ENCODE results near the gene CALR3.

Gene CALR3

DNA sequence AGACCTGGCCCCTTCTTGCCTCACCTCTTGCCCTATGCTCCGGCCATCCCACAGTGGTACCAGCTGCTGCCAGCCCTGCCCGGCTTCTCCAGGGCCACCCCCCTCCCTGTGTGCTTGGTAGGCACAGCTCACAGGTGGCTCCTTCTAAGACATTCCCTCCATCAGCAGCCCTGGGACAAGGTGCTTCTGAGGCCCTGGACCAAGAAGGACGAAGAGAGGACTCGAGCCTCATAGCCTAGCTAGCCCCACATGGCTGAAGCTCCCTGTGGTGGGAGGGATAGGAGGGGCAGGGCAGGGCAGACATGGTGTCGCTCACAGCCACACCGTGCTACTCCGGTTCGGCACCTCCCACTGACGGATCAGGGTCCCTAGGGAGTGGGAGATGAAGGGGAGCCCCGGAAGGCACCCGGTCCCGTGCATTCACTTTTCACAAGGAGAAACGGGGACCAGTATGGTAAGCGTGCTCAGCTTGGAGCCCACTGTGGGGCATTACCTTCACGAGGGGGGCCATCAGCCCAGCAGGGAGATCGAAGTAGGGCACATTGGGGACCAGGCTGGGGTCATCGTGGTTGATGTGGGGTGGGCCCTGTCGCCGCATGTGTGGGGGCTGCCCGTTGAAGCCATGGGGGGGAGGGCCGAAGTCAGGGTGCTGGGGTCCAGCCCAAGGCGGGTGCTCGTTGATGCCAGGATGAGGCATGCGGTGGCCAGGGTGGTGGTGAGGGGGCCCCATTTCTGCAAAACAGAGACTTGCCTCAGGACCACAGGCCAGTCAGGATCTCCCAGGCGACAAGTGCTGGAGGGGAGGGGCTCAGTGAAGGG, 26.8 kb upstream of the CALR3 start:
- no peak for DNase-seq (ENCODE audit: low read depth)
- no peak overlapping the region for H3K4me3 ChIP-seq (ENCODE audit: low read length)
- TF ChIP-seq, protein P1, sequence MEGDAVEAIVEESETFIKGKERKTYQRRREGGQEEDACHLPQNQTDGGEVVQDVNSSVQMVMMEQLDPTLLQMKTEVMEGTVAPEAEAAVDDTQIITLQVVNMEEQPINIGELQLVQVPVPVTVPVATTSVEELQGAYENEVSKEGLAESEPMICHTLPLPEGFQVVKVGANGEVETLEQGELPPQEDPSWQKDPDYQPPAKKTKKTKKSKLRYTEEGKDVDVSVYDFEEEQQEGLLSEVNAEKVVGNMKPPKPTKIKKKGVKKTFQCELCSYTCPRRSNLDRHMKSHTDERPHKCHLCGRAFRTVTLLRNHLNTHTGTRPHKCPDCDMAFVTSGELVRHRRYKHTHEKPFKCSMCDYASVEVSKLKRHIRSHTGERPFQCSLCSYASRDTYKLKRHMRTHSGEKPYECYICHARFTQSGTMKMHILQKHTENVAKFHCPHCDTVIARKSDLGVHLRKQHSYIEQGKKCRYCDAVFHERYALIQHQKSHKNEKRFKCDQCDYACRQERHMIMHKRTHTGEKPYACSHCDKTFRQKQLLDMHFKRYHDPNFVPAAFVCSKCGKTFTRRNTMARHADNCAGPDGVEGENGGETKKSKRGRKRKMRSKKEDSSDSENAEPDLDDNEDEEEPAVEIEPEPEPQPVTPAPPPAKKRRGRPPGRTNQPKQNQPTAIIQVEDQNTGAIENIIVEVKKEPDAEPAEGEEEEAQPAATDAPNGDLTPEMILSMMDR (conservative IDR thresholded peaks at IDR 0.05; ENCODE audit: low read depth, low read length): no peak

DNA sequence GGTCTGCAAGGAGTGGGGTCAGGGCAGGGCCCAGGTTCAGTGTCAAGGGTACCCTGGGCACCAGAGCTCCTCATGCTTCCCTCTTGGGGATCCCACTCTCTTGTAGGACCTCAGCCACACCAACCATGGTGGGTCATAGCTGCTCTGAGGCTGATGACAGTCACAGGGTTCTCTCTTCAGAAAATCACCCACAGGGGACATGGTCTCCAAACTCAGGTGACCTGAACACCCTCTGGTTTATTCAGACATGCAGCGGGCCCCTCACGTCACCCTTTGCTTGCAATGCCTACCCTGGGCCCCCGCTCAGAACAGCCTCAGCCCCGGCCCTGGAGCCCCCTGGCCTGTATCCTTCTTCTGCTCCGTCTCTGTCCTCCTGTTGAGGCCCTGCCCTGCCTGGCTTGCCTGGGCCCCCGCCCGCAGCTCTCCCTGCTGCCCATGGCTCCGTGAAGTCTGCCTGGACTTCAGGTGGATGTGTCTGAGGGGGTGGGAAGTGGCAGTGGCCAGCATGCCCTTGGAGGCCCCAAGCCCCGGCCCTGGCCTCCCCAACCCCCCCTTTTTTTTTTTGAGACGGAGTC, 25.8 kb upstream of the CALR3 start:
- no peak for DNase-seq (ENCODE audit: low read depth)
- TF ChIP-seq, protein P1 (conservative IDR thresholded peaks at IDR 0.05; ENCODE audit: low read depth, low read length): no peak
- H3K4me3 ChIP-seq (ENCODE audit: low read length): no peak overlapping the region

DNA sequence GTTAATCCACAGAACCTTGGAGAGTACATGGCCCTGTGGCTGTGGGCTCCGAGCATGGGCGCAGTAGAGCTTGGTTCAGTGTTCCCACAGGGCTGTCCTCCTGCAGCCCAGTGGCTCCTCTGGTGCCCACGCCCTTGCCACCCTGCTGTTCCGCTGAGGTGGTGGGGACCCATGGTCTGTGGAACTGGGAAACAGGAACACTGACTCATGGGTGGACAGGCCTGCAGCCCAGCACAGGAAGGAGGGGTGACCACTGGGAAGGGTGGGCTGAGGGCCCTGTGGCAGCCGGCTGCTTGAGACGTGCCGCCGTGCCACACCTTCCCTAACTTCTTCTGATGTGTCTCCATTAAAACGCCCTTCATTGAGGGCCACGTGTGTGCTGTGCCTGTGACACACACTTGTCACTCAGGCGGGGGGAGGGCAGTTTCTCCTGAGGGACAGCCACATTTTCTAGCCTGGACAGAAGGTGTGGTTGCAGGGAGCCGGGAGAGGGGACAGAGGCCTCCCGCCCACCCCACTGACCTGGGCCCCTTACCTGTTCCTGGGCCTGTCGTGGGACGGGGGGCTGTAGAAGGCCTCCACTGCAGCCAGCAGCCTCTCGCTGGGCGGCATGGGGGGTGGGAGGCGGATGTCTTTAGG, 25.1 kb upstream of the CALR3 start:
- no peak overlapping the region for H3K4me3 ChIP-seq (ENCODE audit: low read length)
- TF ChIP-seq, protein P1 (conservative IDR thresholded peaks at IDR 0.05; ENCODE audit: low read depth, low read length): no peak
- no peak for DNase-seq (ENCODE audit: low read depth)

DNA sequence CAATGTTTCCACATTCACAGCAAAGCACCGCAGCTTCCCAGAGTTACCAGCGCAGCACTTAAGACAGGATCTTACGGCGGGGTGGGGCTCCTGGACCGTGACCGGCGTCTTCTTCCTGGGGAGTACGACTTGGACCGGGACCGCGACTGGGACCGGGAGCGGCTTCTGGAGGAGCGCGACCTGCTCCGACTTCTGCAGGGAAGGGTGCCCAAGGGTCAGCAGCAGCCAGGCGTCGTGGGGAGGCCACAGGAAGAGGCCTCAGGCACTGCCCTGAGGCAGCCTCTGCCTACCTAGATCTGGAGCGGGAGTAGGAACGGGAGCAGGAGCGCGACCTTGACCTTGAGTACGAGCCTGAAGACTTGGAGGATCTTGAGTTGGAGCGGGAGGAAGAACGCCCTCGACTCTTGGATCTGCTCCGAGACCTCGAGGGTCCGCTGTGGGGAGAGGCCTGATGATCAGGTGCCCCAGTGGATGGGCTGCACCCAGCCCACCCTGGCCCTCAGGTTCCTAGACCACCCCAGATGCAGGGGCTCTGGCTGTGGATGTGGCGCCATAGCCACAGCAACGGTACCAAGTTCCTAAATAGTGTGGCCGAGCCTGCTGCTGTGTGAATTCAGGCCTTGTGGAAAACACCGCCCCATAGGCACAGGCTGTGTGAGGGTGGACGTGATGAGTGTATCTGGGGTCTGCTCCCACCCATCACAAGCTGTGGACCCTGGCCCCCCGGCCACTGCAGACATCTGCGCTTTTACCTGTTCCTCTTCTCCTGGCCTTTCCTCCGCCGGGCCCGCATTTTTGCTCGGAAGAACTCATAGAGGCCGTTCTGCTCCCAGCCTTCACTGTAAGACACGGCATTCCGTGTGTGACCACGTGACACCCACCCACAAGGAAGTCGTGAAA, 24.4 kb upstream of the CALR3 start:
- no peak overlapping the region for H3K4me3 ChIP-seq (ENCODE audit: low read length)
- TF ChIP-seq, protein P1 (conservative IDR thresholded peaks at IDR 0.05; ENCODE audit: low read depth, low read length): no peak
- no peak for DNase-seq (ENCODE audit: low read depth)

DNA sequence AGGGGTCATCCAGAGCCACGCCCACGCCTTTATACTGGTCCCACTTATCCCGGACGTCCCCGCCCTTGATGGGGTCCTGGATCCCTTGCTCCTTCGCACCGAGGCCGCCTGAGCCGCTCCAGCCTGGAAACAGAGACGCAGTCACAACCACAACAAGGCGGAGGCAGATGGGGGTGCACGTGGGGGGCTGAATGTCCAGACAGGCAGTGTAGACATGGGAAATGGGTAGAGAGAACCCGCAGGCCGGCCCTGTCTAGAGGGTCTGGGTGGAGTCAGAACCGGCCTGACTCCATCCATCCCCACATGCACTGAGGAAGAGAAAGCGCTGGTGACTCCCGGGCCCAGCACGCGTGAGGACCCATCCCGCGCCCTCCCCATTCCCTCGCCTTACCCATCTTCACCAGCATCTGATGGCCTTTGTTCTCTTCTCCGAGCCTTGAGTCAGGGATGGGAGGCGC, 23.3 kb upstream of the CALR3 start:
- no peak for DNase-seq (ENCODE audit: low read depth)
- no peak overlapping the region for H3K4me3 ChIP-seq (ENCODE audit: low read length)
- TF ChIP-seq, protein P1 (conservative IDR thresholded peaks at IDR 0.05; ENCODE audit: low read depth, low read length): no peak

DNA sequence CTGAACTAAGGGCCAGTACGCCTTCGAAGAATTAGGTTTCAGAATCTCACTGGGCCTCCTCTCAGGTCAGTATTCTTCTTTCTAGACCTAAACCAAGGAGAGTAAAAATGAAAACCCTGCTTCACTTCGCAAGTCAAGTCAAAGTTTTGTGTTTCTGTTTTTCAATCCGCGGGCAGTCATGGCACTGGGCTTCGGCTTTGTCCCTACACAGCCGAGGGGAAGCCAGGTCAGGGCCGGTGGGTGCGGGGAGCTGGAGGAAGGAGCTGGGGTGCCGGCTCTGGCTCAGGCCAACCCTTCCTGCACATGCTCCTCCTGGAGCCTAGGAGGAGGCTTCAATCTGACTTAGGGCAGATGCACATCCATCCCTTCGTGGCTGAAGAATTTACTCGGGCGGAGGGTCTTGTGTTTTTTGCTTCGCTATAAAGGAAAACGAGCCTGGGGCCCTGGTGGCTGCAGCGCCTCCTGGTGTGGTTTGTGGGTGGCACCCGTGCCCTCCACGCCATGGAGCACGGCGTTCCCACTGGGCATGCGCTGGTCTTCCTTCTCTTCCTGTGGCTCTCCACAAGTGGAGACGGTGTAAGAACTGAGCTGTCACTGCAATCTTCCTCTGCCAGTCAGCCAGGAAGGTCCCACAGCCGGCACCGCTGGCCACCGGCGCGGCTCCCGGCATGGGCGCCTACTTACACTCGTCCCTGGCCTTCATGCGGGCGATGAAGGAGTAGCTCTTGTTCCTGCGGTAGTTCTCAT, 22.7 kb upstream of the CALR3 start:
- DNase-seq (ENCODE audit: low read depth): no peak
- no peak overlapping the region for H3K4me3 ChIP-seq (ENCODE audit: low read length)
- TF ChIP-seq, protein P1 (conservative IDR thresholded peaks at IDR 0.05; ENCODE audit: low read depth, low read length): peak; percentile 31

All from retinal pigment epithelial cell (primary cell).